ENCODE data around the gene DEPDC7.

The DEPDC7 gene

DNA sequence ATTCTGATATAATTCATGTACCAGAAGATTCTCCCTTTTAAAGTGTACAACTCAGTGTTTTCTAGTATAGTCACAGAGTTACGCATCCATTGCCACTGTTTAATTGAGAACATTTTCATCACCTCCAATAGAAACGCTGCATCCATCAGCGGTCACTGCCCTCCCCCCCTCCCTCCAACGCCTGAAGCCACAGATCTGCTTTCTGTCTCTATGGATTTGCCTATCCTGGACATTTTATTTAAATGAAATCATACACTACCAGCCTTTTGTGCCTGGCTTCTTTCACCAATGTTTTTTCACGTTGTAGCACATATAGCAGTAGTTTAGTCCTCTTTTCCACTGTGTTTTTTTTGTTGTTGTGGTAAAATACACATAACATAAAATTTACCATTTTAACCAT, 46.5 kb downstream of the DEPDC7 start:
- H3K36me3 Mint-ChIP-seq (ENCODE audit: low read depth) = peaks cover 43% of the 10 kb centered on the region
- H3K4me1 Mint-ChIP-seq (ENCODE audit: low read depth) = peaks cover 32% of the 10 kb centered on the region
- H3K27ac Mint-ChIP-seq = no peak overlapping the region
- no peaks in the 10 kb centered on the region for H3K9me3 Mint-ChIP-seq
- H3K27me3 Mint-ChIP-seq (ENCODE audit: low read depth) = no peaks in the 10 kb centered on the region
- no peak overlapping the region for H3K4me3 Mint-ChIP-seq

DNA sequence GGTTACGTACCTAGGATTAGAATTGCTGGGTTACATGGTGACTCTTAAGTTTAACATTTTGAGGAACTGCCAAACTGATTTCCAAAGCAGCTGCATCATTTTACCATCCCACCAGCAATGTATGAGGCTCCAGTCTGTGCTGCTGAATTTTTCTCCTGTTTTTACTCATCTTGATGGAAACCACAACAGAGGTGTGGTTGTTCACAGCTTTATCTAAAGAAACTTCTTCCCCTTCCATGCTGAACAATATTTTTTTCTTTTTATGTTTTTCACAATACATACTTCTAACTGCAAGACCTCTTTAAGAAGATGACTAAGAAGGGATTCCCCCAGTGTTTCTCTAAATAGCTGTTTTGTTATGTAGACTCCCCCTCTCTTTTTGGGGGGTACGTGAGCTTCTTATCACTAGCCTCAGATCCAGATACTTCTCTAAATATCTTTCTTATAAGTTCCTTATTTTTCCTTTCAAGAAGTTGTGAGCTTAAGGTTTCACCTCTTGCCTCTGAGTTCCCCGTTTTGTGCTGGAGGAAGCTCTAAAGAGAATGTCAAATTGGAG, 47.7 kb downstream of the DEPDC7 start:
- Mint-ChIP-seq H3K9me3 (no peaks in the 10 kb centered on the region), H3K27me3 (ENCODE audit: low read depth) (no peaks in the 10 kb centered on the region), H3K4me1 (ENCODE audit: low read depth) (peaks cover 32% of the 10 kb centered on the region), H3K4me3 (peak overlapping the region; percentile 45), H3K27ac (peak overlapping the region; percentile 16), H3K36me3 (ENCODE audit: low read depth) (peaks cover 39% of the 10 kb centered on the region)

DNA sequence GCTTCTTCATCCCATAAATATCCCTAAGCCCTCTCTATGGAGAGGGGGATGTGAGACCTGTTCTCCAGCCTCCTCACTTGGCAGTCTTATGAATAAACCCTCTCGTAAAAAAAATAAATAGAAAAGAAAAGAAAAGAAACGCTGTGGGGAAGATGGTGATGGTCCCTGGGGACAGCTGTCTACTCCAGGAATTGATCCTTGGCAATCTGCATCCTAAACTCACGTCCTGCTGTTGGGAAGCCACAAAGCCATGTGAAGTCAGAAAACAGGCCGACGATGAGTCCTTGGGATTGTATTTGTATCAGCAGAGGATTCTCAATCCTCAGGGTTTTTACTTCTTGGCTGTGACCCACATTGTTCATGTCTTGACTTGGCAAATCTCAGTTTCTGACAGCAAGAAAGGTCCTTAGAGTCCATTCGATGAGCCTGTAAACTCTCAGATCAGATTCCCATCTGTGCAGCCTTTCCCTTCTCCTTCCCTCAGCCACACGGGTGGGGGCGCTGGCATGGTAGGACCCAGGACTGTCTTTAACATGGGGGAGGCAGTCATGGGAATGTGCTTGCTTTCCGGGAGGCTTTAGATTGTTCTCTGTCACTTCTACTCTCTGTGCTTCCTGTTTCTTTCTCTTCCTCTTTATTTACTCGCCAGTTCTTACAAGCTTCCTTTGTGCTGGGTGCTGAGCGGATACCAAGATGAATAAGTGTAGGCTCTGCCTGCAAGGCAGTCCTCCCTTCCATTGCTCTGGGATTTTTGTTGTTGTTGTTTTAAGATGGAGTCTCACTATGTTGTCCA, 48.6 kb downstream of the DEPDC7 start:
- Mint-ChIP-seq H3K27ac (peak overlapping the region; percentile 16), H3K4me3 (peak overlapping the region; percentile 48), H3K36me3 (ENCODE audit: low read depth) (peaks cover 34% of the 10 kb centered on the region), H3K4me1 (ENCODE audit: low read depth) (peaks cover 32% of the 10 kb centered on the region), H3K9me3 (no peaks in the 10 kb centered on the region), H3K27me3 (ENCODE audit: low read depth) (no peaks in the 10 kb centered on the region)

DNA sequence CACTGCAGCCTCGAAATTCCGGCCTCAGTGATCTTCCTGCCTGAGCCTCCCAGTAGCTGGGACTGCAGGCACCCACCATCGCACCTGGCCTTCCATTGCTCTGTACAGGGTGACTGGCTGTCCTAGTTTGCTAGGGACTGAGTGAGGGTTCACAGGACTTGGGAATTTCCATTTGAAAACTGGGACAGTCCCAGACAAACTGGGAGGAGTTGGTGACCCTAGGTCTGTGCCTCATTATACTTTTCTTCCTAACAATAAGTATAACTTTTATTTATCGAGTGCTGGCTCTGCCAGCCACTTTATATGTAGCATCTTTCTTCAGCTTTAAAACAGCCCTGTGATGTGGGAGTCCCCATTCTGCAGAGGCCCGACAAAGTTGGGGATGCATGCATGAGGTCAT, 49.2 kb downstream of the DEPDC7 start:
- Mint-ChIP-seq H3K4me3 (peak overlapping the region; percentile 48), H3K4me1 (ENCODE audit: low read depth) (peaks cover 32% of the 10 kb centered on the region), H3K27ac (no peak overlapping the region), H3K36me3 (ENCODE audit: low read depth) (peaks cover 31% of the 10 kb centered on the region), H3K9me3 (no peaks in the 10 kb centered on the region), H3K27me3 (ENCODE audit: low read depth) (no peaks in the 10 kb centered on the region)

DNA sequence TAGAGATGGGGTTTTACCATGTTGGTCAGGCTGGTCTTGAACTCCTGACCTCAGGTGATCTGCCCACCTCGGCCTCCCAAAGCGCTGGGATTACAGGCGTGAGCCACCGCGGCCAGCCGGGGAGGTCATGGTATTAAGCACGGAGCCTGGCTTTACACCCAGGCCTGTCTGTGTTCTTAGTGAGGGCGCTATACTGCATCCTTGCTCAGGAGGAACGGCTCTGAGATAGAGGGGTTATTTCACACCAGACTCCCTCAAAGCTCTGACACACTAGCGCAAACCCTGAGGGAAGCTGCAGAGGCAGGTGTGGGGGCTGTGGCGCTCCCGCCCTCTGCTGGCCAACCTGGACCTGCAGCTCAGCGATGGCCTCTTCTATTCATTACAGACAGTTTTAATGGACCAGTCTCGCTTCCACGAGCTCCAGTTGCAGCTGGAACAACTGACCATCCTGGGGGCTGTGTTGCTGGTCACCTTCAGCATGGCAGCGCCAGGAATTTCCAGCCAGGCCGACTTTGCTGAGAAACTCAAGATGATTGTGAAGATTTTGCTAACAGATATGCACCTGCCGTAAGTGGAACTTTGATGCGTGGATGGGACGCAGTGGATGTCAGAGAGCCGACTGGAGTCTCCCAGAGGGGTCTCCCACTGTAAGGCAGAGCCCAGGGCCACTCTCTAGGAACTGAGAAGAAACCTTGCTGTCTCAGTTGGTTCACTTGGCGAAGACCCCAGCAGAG, 49.9 kb downstream of the DEPDC7 start:
- Mint-ChIP-seq H3K4me1 (ENCODE audit: low read depth) (peaks cover 27% of the 10 kb centered on the region), H3K27ac (no peak overlapping the region), H3K4me3 (no peak overlapping the region), H3K27me3 (ENCODE audit: low read depth) (no peaks in the 10 kb centered on the region), H3K36me3 (ENCODE audit: low read depth) (peaks cover 24% of the 10 kb centered on the region), H3K9me3 (no peaks in the 10 kb centered on the region)

DNA sequence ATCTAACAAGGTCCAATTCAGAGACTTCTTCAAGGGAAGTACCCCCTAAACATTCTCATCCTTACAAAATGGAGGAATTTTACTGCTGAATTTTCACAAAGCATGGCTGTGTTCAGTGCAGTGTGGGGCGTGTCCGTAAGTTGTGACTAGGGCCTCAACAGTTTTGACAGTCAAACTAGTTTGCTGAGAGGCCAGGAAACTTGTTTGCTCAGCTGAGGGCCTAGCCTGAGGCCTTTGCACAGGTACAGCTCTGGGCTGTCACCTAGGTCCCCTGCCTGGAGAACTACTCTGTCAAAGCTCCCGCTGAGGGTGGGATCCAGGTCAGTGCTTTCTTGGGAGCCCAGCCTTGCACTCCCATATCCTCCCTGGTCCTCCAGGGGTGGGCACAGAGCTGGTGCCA, 51.6 kb downstream of the DEPDC7 start:
- peaks cover 24% of the 10 kb centered on the region for H3K36me3 Mint-ChIP-seq (ENCODE audit: low read depth)
- no peaks in the 10 kb centered on the region for H3K9me3 Mint-ChIP-seq
- peaks cover 26% of the 10 kb centered on the region for H3K4me1 Mint-ChIP-seq (ENCODE audit: low read depth)
- H3K27me3 Mint-ChIP-seq (ENCODE audit: low read depth) = no peaks in the 10 kb centered on the region
- H3K4me3 Mint-ChIP-seq = no peak overlapping the region
- H3K27ac Mint-ChIP-seq = no peak overlapping the region

DNA sequence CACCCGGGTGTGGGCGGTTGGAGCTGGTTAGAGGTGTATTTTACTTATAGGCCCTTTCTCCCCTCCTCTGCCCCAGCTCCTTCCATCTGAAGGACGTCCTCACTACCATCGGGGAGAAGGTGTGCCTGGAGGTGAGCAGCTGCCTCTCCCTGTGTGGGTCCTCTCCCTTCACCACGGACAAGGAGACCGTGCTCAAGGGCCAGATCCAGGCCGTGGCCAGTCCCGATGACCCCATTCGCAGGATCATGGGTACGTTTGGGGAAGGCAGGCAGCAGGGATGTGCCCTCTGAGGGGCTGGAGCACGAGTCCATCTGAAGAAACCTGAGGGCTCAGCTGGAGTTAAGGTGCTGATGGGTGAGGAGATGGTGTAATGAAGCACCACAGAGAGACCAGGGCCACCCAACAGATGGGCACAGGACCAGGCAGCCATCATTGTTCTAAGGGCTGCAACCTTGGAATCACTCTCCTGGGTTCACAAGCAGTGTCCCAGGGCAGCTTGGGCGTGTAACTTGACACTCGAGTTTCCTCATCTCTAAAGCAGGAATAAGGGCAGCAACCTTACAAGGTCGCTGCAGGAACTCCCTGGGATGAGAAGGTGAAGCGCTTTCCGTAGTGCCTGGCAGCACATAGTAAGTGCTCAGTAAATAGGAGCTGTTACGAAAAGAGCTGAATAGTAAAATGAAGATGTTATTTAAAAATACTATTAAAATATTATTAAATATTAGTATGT, 53.1 kb downstream of the DEPDC7 start:
- Mint-ChIP-seq H3K4me3 (no peak overlapping the region), H3K36me3 (ENCODE audit: low read depth) (peaks cover 26% of the 10 kb centered on the region), H3K27me3 (ENCODE audit: low read depth) (no peaks in the 10 kb centered on the region), H3K4me1 (ENCODE audit: low read depth) (peaks cover 13% of the 10 kb centered on the region), H3K9me3 (no peaks in the 10 kb centered on the region), H3K27ac (no peak overlapping the region)

DNA sequence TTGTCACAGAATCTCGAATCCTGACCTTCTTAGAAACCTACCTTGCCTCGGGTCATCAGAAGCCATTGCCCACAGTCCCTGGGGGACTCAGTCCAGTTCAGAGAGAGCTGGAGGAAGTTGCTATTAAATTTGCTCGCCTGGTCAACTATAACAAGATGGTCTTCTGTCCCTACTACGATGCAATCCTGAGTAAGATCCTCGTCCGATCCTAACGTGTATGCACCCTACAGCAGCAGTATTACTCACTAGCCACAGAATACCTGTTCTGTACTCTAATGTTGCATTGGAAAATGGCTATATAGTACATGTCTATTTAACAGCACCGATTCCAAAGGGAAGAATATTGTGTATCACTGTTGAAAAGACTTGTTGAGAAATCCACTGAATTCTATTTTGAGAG, 56.8 kb downstream of the DEPDC7 start:
- Mint-ChIP-seq H3K36me3 (ENCODE audit: low read depth) (peaks cover 29% of the 10 kb centered on the region), H3K4me3 (no peak overlapping the region), H3K4me1 (ENCODE audit: low read depth) (no peaks in the 10 kb centered on the region), H3K9me3 (no peaks in the 10 kb centered on the region), H3K27ac (no peak overlapping the region), H3K27me3 (ENCODE audit: low read depth) (no peaks in the 10 kb centered on the region)
